GM19328 (cell line): Measurements from ENCODE around the gene DOLPP1.

ENCODE experiments used
- ATAC-seq: cut with Tn5 transposase; IDR thresholded peaks from one replicate; pipeline ENCODE4 v1.9.1; 2021; ENCODE audit warnings: mild to moderate bottlenecking, moderate library complexity; ENCODE audit not compliant: unreplicated experiment

The DOLPP1 gene

GRCh38 chr9:129063061-129063460 is 17.9 kb upstream of the DOLPP1 start:
- ATAC-seq: no peak

- ATAC-seq: no peak
Observed at GRCh38 chr9:129064499-129064908, 16.4 kb upstream of the DOLPP1 start.

GRCh38 chr9:129068110-129068509 is 12.8 kb upstream of the DOLPP1 start:
- ATAC-seq: no peak

- no peak for ATAC-seq
Observed at GRCh38 chr9:129068990-129069861, 11.7 kb upstream of the DOLPP1 start.

- ATAC-seq: no peak
Observed at GRCh38 chr9:129069862-129070641, 10.9 kb upstream of the DOLPP1 start.

GRCh38 chr9:129070696-129071525 is 10.0 kb upstream of the DOLPP1 start:
- ATAC-seq: no peak

- no peak for ATAC-seq
Observed at GRCh38 chr9:129071526-129072126, 9.3 kb upstream of the DOLPP1 start.

GRCh38 chr9:129072171-129072570 is 8.7 kb upstream of the DOLPP1 start:
- no peak for ATAC-seq

- ATAC-seq: no peak
Observed at GRCh38 chr9:129073404-129073803, 7.5 kb upstream of the DOLPP1 start.

GRCh38 chr9:129074106-129074505 is 6.8 kb upstream of the DOLPP1 start:
- no peak for ATAC-seq

GRCh38 chr9:129075996-129076639 is 4.8 kb upstream of the DOLPP1 start:
- no peak for ATAC-seq

- ATAC-seq: no peak
Observed at GRCh38 chr9:129076640-129077037, 4.3 kb upstream of the DOLPP1 start.

GRCh38 chr9:129077236-129077635 is 3.7 kb upstream of the DOLPP1 start:
- no peak for ATAC-seq

GRCh38 chr9:129078691-129079503 is 2.0 kb upstream of the DOLPP1 start:
- ATAC-seq: no peak

GRCh38 chr9:129079829-129080228 is 1.1 kb upstream of the DOLPP1 start:
- ATAC-seq: no peak

- no peak for ATAC-seq
Observed at GRCh38 chr9:129080298-129080600, 662 bp upstream of the DOLPP1 start.

- ATAC-seq: no peak
Observed at GRCh38 chr9:129081388-129081904, 535 bp downstream of the DOLPP1 start.

- no peak for ATAC-seq
Observed at GRCh38 chr9:129084087-129084486, 3.2 kb downstream of the DOLPP1 start.

GRCh38 chr9:129089246-129089645 is 8.3 kb downstream of the DOLPP1 start:
- no peak for ATAC-seq
